Small intestine (tissue), 16 donors: ENCODE data around the gene SLC35F4. TPM values are rescaled to one million over a fixed set of nuclear protein-coding genes. Genes with fewer than 3 reads are reported as not detected.

Experiments used
- DNase-seq, 2 donors: peaks; one replicate each; pipeline versions ENCODE4 v3.0.0 to v3.0.0-alpha.2; 2013
- FAIRE-seq: peaks from 2 replicates; lab custom pipeline; 2012; peaks lifted over from hg19 to GRCh38; lab: Jason Lieb, UNC
- H3K27ac ChIP-seq, 3 donors: one replicate each; pipeline ENCODE4 v1.5.1; 2013; ENCODE audit warnings: low read length in 2 of 3, mild to moderate bottlenecking in 2 of 3, control low read depth in 1 of 3, inconsistent platforms in 1 of 3, low read depth in 1 of 3, moderate library complexity in 1 of 3
- H3K27me3 ChIP-seq, 3 donors: one replicate each; pipeline ENCODE4 v1.6.1; 2013; ENCODE audit warnings: low read length in 3 of 3, inconsistent platforms in 1 of 3; ENCODE audit not compliant: control insufficient read depth in 3 of 3, insufficient read depth in 3 of 3
- H3K36me3 ChIP-seq, 3 donors: one replicate each; pipeline ENCODE4 v1.6.1; 2013; ENCODE audit warnings: low read length in 3 of 3, inconsistent platforms in 1 of 3, low read depth in 1 of 3, mild to moderate bottlenecking in 1 of 3, moderate library complexity in 1 of 3; ENCODE audit not compliant: control insufficient read depth in 3 of 3, insufficient read depth in 2 of 3
- H3K4me1 ChIP-seq, 3 donors: one replicate each; pipeline ENCODE4 v1.6.1; 2013; ENCODE audit warnings: low read length in 2 of 3, inconsistent platforms in 1 of 3, low read depth in 1 of 3, mild to moderate bottlenecking in 1 of 3, moderate library complexity in 1 of 3; ENCODE audit not compliant: control insufficient read depth in 3 of 3, insufficient read depth in 2 of 3
- H3K4me3 ChIP-seq, 3 donors: one replicate each; pipeline ENCODE4 v1.5.1; 2013; ENCODE audit warnings: low read length in 3 of 3, control low read depth in 1 of 3, inconsistent platforms in 1 of 3, low read depth in 1 of 3, mild to moderate bottlenecking in 1 of 3, moderate library complexity in 1 of 3
- H3K9me3 ChIP-seq, 2 donors: one replicate each; pipeline ENCODE4 v1.6.1; 2013; ENCODE audit warnings: low read depth in 1 of 2, low read length in 1 of 2; ENCODE audit not compliant: control insufficient read depth in 2 of 2, insufficient read depth in 1 of 2
- WGBS, 3 donors: extraction: QIAGEN DNeasy Blood & Tissue Kit; methylation state at CpG; one replicate each; pipeline ENCODE4 v1.1.7; 2013; 5-methylcytosine and 5-hydroxymethylcytosine counted together
- long read RNA-seq, 10 donors: transcript quantifications; one replicate each; lab custom pipeline, GENCODE V29; 2026
- polyA plus RNA-seq, 4 donors: library from polyadenylated mRNA; stranded (reverse) in 3 of 4; unstranded in 1 of 4; fragments of 200-250 nt in 3 of 4; fragments of 120-200 nt in 1 of 4; gene quantifications; one replicate each; pipeline versions ENCODE4 v1.2.1 to v1.2.3, GENCODE V29; 2013
- donor health status: healthy with polysubstance abuse.
- donor health status: control.
- donor health status: control.
- donor health status: Bipolar disorder and iron deficiency.
- donor health status: healthy.

The SLC35F4 gene
- under 1 TPM in 2 of 4 donors, not detected in 2; 0.10 to 0.13 TPM for polyA plus RNA-seq
- long read RNA-seq, donor 1: 0 reads
- long read RNA-seq, donor 2: 0 reads
- long read RNA-seq, donor 3: 0 reads
- long read RNA-seq, donor 4: 0 reads
- long read RNA-seq, donor 5: 0 reads
- long read RNA-seq, donor 6: 0 reads
- long read RNA-seq, donor 7: 0 reads
- long read RNA-seq, donor 8: 0 reads
- long read RNA-seq, donor 9: 0 reads
- long read RNA-seq, donor 10: 0 reads

DNA sequence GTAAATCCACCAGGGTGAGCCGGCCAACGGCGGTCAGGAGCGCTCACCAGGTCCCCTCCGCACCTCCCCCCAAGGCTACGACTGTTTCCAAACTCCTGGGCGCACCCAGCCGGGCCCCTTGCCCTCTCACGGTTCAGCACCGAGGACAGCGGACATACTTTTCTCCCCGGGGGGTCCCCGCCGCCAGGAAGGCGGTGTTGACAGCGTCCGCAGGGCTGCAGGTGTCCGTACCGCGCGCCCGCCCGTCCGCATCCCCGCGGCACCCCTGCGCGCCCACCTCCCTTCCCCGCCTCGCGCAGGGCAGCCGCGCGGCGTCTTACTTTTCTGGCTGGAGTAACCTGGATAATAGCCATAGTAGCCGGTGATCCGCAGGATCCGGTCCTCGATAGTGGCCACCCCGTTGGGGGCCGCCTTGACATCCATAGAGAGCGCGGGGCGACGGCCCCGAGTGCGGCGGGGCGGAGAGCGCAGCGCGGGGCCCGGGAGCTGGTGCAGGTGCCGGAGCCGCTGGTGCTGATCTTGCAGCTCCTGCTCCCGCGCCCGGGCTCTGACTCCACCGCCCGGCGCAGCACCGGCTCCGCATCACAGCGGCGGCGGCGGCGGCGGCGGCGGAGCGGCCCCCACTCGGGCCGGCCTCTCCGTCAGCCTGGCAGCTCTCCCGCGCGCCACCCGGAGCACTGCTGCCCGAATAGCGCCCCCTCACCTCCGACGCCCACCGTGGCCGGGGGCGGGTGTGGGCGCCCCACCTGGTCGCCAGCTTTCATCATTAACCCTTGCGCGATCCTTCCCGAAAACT, at the start of gene SLC35F4:
Gene SLC35F4 (minus strand): TSS at position 690 of the 796 bp plus-strand sequence.
- Histone ChIP-seq H3K4me3 (no peak within 1 kb of the TSS), H3K9me3 (no peaks in the 10 kb centered on the region), H3K27ac (no peak within 1 kb of the TSS), H3K4me1 (no peaks in the 10 kb centered on the region), H3K27me3 (peaks cover 17 to 29% (median 18%) of the 10 kb centered on the region in 3 donors), H3K36me3 (no peaks in the 10 kb centered on the region)
- 4 to 10% (median 7%) methylated on average over 58 to 91 of the region's 91 CpGs for WGBS, 3 donors
- DNase-seq: peak in 1 of 2 donors; percentile 26
- FAIRE-seq: no peak

DNA sequence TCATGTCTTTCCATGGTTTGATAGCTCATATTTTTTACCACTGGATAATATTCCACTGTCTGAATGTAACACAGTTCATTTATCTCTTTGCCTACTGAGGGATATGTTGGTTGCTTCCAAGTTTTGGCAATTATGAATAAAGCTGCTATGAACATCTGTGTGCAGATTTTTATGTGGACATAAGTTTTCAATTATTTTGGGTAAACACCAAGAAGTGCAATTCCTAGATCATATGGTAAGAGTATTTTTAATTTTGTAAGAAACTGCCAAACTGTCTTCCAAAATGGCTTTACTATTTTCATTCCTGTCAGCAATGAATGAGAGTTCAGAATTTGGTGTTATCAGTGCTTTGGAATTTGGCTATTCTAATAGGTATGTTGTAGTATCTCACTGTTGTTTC, 43.7 kb upstream of the SLC35F4 start:
- no peaks in the 10 kb centered on the region for H3K27me3 ChIP-seq
- no peak for FAIRE-seq
- H3K27ac ChIP-seq: no peak overlapping the region
- no peaks in the 10 kb centered on the region for H3K36me3 ChIP-seq
- DNase-seq: no peak
- H3K4me1 ChIP-seq: no peaks in the 10 kb centered on the region
- no peaks in the 10 kb centered on the region for H3K9me3 ChIP-seq
- no peak overlapping the region for H3K4me3 ChIP-seq

DNA sequence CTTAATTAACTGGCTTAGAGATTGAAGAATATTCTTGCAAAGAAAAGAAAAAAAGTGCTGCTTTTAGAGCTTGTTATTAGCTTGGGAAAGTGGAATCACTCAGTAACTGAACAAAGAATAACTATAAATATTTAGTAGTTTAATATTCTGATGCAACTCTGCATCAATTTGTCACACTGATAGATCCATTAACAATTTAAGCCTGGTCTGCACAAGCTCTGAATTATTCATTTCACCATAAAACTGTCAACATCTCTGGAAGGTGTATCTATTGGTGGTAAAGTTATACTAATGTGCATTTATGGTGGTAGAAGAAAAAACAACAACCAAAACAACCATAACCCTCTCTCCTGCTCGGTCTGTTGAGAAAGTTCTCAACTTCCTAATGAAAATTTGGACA, 38.1 kb upstream of the SLC35F4 start:
- FAIRE-seq: no peak
- WGBS, 3 donors: 52 to 63% (median 57%) methylated on average over 1 of the region's 1 CpG
- H3K9me3 ChIP-seq: no peaks in the 10 kb centered on the region

DNA sequence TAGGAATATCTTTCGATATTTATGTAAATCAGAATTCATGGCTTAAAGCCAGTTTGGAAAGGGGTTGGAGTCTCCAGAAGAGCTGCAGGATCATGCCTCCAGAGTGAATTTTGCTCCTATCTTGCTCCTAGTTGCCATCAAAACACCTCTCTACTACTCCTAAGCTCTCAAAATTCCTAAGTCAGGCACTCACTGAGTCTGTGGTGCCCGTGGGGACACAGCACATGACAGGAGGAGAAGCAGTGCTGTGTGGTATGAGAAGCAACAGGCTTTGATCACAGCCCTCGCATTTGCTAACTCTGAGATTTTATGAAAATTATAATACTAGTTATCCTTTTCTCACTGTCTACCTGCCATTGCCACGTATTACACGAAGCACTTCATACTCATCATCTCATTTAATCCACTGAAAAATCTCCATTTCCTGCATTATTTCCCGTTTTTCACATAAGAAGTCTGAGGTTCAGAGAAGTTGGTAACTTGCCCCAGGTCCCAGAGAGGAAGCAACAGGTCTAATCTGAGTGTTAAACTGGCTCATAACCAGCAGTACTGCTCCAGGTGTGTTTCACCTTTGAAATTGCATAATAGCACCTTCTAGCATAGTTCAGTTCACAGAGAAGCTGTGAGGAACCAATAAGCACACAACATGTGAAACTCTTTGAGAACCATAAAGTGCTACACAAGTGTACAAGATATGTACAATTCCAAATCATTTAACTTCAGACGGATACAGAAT, 33.1 kb upstream of the SLC35F4 start:
- H3K27me3 ChIP-seq: peaks cover 0 to 1% (median 0%) of the 10 kb centered on the region in 3 donors
- WGBS, 3 donors: 67 to 74% (median 71%) methylated on average over 7 of the region's 7 CpGs
- no peak for DNase-seq
- FAIRE-seq: no peak
- H3K9me3 ChIP-seq: no peaks in the 10 kb centered on the region
- H3K4me3 ChIP-seq: no peak overlapping the region
- H3K36me3 ChIP-seq: no peaks in the 10 kb centered on the region
- H3K4me1 ChIP-seq: no peaks in the 10 kb centered on the region
- H3K27ac ChIP-seq: no peak overlapping the region

More for the DNA sequence above, 38.1 kb upstream of the SLC35F4 start:
- no peaks in the 10 kb centered on the region for H3K36me3 ChIP-seq
- no peaks in the 10 kb centered on the region for H3K27me3 ChIP-seq
- H3K27ac ChIP-seq: no peak overlapping the region
- no peak overlapping the region for H3K4me3 ChIP-seq
- H3K4me1 ChIP-seq: no peaks in the 10 kb centered on the region
- no peak for DNase-seq

DNA sequence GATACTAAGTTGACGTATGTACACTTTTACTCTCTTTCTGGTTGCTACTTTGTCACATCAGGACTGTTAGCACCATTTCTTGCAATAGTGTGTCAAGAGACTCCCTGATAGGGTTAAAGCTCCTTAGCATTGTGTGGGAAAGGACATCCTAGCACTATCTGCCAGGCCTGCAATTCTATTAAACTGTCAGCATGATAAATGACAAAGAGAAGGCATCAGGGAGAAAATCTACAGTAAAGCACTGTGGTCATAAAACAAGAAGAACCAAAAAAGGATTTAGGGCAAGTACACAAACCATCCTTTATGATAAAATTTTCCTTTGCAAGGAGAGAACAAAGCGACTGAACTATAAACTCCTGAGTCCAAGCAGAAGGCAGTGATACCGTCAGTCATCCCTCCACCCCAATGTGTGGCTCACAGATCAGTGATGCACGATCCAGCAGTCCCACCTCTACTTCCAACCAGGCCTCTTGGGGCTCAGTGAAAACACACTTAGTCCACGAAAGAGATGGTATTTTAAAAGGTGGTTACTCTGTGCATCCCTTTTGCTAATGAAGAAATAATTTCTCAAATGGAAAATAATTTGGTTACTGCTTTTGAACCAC, 31.4 kb upstream of the SLC35F4 start:
- Histone ChIP-seq H3K27ac (no peak overlapping the region), H3K27me3 (peaks cover 0 to 2% (median 1%) of the 10 kb centered on the region in 3 donors), H3K4me3 (no peak overlapping the region), H3K9me3 (no peaks in the 10 kb centered on the region), H3K4me1 (no peaks in the 10 kb centered on the region), H3K36me3 (no peaks in the 10 kb centered on the region)
- 33 to 47% (median 35%) methylated on average over 5 of the region's 5 CpGs for WGBS, 3 donors
- FAIRE-seq (no peak), DNase-seq (no peak)

DNA sequence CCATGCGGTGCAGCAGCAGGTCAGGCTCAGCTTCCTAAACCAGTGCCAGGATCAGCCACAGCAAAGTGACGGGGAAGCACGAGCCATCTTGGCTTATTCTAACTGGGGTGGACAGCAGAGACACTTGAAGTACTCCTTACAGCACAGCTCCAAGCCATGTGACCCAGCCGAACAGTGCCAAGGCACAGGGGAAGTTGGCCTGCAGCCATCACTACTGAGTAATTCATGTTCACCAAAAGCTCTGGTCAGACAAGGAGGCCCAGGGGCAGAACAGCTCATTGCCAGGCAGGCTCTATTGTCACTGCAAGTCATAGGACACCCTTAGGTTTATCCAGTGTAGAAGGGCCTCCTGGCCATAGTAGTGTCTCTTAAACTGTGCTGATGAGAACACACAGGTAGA, 23.4 kb upstream of the SLC35F4 start:
- Histone ChIP-seq H3K27me3 (peaks cover 0 to 2% (median 2%) of the 10 kb centered on the region in 3 donors), H3K4me3 (no peak overlapping the region), H3K36me3 (no peaks in the 10 kb centered on the region), H3K27ac (no peak overlapping the region), H3K4me1 (no peaks in the 10 kb centered on the region), H3K9me3 (no peaks in the 10 kb centered on the region)
- DNase-seq (no peak), FAIRE-seq (no peak)
- WGBS, 3 donors: 55 to 61% (median 57%) methylated on average over 4 of the region's 4 CpGs

DNA sequence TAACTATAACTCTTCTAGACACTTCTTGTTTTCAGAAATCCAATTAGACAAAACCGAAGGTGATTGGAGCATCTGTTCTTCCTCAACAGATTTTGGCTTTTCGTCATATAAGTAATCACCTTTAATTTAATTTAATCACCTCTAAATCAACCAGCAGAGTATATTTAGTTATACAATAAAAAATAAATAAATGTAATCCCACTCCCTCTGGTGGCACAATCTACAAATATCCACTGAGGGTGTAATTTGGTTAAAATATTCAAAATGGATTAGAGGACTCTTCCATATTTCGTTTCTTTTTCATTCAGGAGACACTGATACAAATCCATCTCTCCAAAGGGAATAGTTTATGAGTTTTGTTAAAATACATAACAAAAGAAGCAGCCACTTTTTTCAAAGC, 18.3 kb upstream of the SLC35F4 start:
- H3K36me3 ChIP-seq: no peaks in the 10 kb centered on the region
- 58 to 67% (median 64%) methylated on average over 3 of the region's 3 CpGs for WGBS, 3 donors
- H3K4me1 ChIP-seq: no peaks in the 10 kb centered on the region
- H3K9me3 ChIP-seq: no peaks in the 10 kb centered on the region
- H3K27ac ChIP-seq: no peak overlapping the region
- H3K27me3 ChIP-seq: peaks cover 0 to 3% (median 2%) of the 10 kb centered on the region in 3 donors
- FAIRE-seq: no peak
- H3K4me3 ChIP-seq: no peak overlapping the region
- no peak for DNase-seq

DNA sequence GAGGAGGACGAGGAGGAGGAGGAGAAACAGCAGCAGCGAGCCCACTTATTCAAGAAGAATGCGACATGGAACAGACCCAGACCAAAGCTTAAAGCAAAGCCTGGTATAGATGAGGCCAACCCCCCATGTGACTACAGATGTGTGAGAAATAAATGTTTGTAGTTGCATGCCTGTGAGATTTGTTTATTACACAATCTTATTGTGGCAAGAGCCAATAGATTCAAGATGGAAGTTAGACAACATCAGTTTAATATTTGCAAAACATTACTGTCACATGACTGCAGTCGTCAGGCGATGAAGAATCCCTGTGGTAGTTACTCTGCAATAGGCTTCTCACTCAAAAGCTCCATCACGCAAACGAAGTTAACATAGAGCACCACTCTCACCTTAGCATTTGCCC, 17.2 kb upstream of the SLC35F4 start:
- H3K27me3 ChIP-seq: peaks cover 0 to 4% (median 2%) of the 10 kb centered on the region in 3 donors
- no peaks in the 10 kb centered on the region for H3K9me3 ChIP-seq
- no peak for FAIRE-seq
- no peaks in the 10 kb centered on the region for H3K36me3 ChIP-seq
- no peak overlapping the region for H3K4me3 ChIP-seq
- no peak for DNase-seq
- H3K4me1 ChIP-seq: no peaks in the 10 kb centered on the region
- H3K27ac ChIP-seq: no peak overlapping the region
- 66 to 78% (median 73%) methylated on average over 7 of the region's 7 CpGs for WGBS, 3 donors
